ENCODE data around the gene ARSG.
A peak's percentile ranks its signal among the peaks of the same experiment; 100 is the strongest.
"Not testable (repeated sequence)": the region's sequence is repeated elsewhere in the genome, so short reads cannot be mapped to it uniquely, and the experiment has no call there.

Gene ARSG

GRCh38 chr17:68260051-68260762 lies 31.1 kb upstream of the ARSG start:
- CTCF ChIA-PET: interaction anchor here (0.7 to 9.8 kb wide), 7 partner anchors 12 to 203 kb away, joined by 3 to 213 read pairs (median 4); partner anchors contain the start of gene WIPI1
- H3K4me3 ChIP-seq (ENCODE audit: low read depth, low read length): no peak overlapping the region
- POLR2A ChIA-PET: no interaction called here
- TF ChIP-seq CTCF (IDR thresholded peaks at IDR 0.05; ENCODE audit: insufficient read depth, low read length, missing control alignments): no peak
- no peak for DNase-seq (ENCODE audit: low read depth, low spot score)

- POLR2A ChIA-PET; DNase-seq (ENCODE audit: low read depth, low spot score); H3K4me3 ChIP-seq (ENCODE audit: low read depth, low read length): not testable (repeated sequence)
- CTCF ChIA-PET: interaction anchor here (0.9 to 9.8 kb wide), 18 partner anchors 8 to 200 kb away, joined by 3 to 213 read pairs (median 5); partner anchors contain the start of genes AMZ2, ARSG, SLC16A6 and WIPI1
Measured at GRCh38 chr17:68262467-68262866, 28.8 kb upstream of the ARSG start.

- not testable (repeated sequence) for H3K4me3 ChIP-seq (ENCODE audit: low read depth, low read length); DNase-seq (ENCODE audit: low read depth, low spot score)
- peak; percentile 14 for TF ChIP-seq CTCF (IDR thresholded peaks at IDR 0.05; ENCODE audit: insufficient read depth, low read length, missing control alignments)
- POLR2A ChIA-PET: interaction anchor here (0.6 kb wide), 1 partner anchor 203 kb away, joined by 3 read pairs; no protein-coding TSS in a partner anchor
- CTCF ChIA-PET: interaction anchor here (0.5 to 9.8 kb wide), 22 partner anchors 8 to 498 kb away, joined by 3 to 213 read pairs (median 4); partner anchors contain the start of genes AMZ2, ARSG, SLC16A6 and WIPI1
Measured at GRCh38 chr17:68263101-68263681, 28.1 kb upstream of the ARSG start.

- POLR2A ChIA-PET; DNase-seq (ENCODE audit: low read depth, low spot score); H3K4me3 ChIP-seq (ENCODE audit: low read depth, low read length): not testable (repeated sequence)
- CTCF ChIA-PET: interaction anchor here (1.7 to 9.8 kb wide), 6 partner anchors 17 to 197 kb away, joined by 4 to 213 read pairs (median 74); partner anchors contain the start of genes AMZ2 and WIPI1
Measured at GRCh38 chr17:68265833-68266232, 25.5 kb upstream of the ARSG start.

- no peak overlapping the region for H3K4me3 ChIP-seq (ENCODE audit: low read depth, low read length)
- ChIA-PET POLR2A (no interaction called here), CTCF (interaction anchor here (1.0 to 2.0 kb wide), 2 partner anchors 9 to 125 kb away, joined by 3 to 5 read pairs; no protein-coding TSS in a partner anchor)
- TF ChIP-seq CTCF (IDR thresholded peaks at IDR 0.05; ENCODE audit: insufficient read depth, low read length, missing control alignments): no peak
- DNase-seq (ENCODE audit: low read depth, low spot score): no peak
Measured at GRCh38 chr17:68273722-68274121, 17.6 kb upstream of the ARSG start.

GRCh38 chr17:68276339-68276738 lies 15.0 kb upstream of the ARSG start:
- POLR2A ChIA-PET; DNase-seq (ENCODE audit: low read depth, low spot score); H3K4me3 ChIP-seq (ENCODE audit: low read depth, low read length); CTCF ChIA-PET: not testable (repeated sequence)

- no peak overlapping the region for H3K4me3 ChIP-seq (ENCODE audit: low read depth, low read length)
- no peak for DNase-seq (ENCODE audit: low read depth, low spot score)
- POLR2A ChIA-PET: no interaction called here
- CTCF ChIA-PET: interaction anchor here (1.1 kb wide), 1 partner anchor 14 kb away, joined by 3 read pairs; no protein-coding TSS in a partner anchor
- no peak for TF ChIP-seq CTCF (IDR thresholded peaks at IDR 0.05; ENCODE audit: insufficient read depth, low read length, missing control alignments)
Measured at GRCh38 chr17:68277807-68278206, 13.5 kb upstream of the ARSG start.

- DNase-seq (ENCODE audit: low read depth, low spot score); POLR2A ChIA-PET; CTCF ChIA-PET; H3K4me3 ChIP-seq (ENCODE audit: low read depth, low read length): not testable (repeated sequence)
Measured at GRCh38 chr17:68281965-68282364, 9.3 kb upstream of the ARSG start.

All from AG04449 (cell line).